Measurements from ENCODE around the gene CAMTA2. TPM values are rescaled to one million over a fixed set of nuclear protein-coding genes. Genes with fewer than 3 reads are reported as not detected.

Gene CAMTA2
- total and polyA plus RNA-seq, 2 experiments from 2014 or later: 4.4 to 8.7 TPM

DNA sequence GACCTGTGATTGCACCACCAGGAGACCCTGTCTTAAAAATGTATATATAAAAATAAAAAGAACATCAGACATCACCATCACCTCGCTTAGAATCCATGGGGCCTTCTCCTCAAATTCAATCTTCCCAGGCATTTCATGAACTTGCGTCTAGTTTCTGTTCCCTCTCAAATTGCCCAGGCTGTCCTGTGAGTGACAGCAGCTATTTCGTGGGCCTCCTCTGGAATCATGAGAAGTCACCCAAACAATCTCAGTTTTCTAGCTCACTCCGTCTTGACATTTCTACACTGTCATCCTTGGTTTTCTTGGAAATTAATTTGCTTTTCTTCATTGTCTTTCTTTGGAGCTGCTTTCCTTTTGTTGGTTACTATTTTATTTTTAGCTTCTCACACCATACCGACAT, 40.4 kb upstream of the CAMTA2 start:
- no peaks in the 10 kb centered on the region; the same call in 1 of the 2 replicates for H3K27me3 ChIP-seq (ENCODE audit: insufficient read depth)
- H3K4me2 ChIP-seq: no peak overlapping the region
- H3K4me3 ChIP-seq: no peak overlapping the region
- DNase-seq (ENCODE audit: low spot score) (no peak), ATAC-seq (no peak)
- H3K4me3 Mint-ChIP-seq: no peak overlapping the region
- H3K9me3 Mint-ChIP-seq: no peaks in the 10 kb centered on the region; the same call in 2 of the 3 replicates
- peaks cover 11% of the 10 kb centered on the region for H3K36me3 Mint-ChIP-seq (ENCODE audit: low read depth)
- H3K4me1 Mint-ChIP-seq: peaks cover 3% of the 10 kb centered on the region
- H3K27me3 Mint-ChIP-seq (ENCODE audit: insufficient read depth, low read depth, poor library complexity): peaks cover 8% of the 10 kb centered on the region
- H3F3A ChIP-seq (replicated peaks; ENCODE audit: low read depth): 0 out of 2 replicates have a peak, but pooled peaks cover 5% of the 10 kb centered on the region
- H3K79me2 ChIP-seq (replicated peaks; ENCODE audit: insufficient read depth): no peaks in the 10 kb centered on the region
- H2AFZ ChIP-seq: no peak overlapping the region
- H3K27ac Mint-ChIP-seq: no peak overlapping the region
- H3K36me3 ChIP-seq (ENCODE audit: insufficient read depth): 0 out of 2 replicates have a peak, but pooled peaks cover under 1% of the 10 kb centered on the region
- H3K27ac ChIP-seq (ENCODE audit: low read depth): no peak overlapping the region
- no peaks in the 10 kb centered on the region for H3K9me2 ChIP-seq (ENCODE audit: insufficient read depth)
- no peaks in the 10 kb centered on the region for H3K4me1 ChIP-seq (ENCODE audit: insufficient read depth)
- no peak for TF ChIP-seq CTCF (conservative IDR thresholded peaks at IDR 0.05; ENCODE audit: low read depth in 2 of 2)
- TF ChIP-seq ZNF114 (CRISPR knock-in tag; IDR thresholded peaks at IDR 0.05): no peak
- no peak for TF ChIP-seq NANOG (IDR thresholded peaks at IDR 0.05; ENCODE audit: borderline replicate concordance)
- no peak for TF ChIP-seq ZNF331 (CRISPR knock-in tag; IDR thresholded peaks at IDR 0.05; ENCODE audit: low read depth)
- TF ChIP-seq, protein P1, sequence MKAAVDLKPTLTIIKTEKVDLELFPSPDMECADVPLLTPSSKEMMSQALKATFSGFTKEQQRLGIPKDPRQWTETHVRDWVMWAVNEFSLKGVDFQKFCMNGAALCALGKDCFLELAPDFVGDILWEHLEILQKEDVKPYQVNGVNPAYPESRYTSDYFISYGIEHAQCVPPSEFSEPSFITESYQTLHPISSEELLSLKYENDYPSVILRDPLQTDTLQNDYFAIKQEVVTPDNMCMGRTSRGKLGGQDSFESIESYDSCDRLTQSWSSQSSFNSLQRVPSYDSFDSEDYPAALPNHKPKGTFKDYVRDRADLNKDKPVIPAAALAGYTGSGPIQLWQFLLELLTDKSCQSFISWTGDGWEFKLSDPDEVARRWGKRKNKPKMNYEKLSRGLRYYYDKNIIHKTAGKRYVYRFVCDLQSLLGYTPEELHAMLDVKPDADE (IDR thresholded peaks at IDR 0.05): no peak
- no peak for TF ChIP-seq EZH2 (IDR thresholded peaks at IDR 0.05; ENCODE audit: low read depth, unreplicated experiment)
- TF ChIP-seq JUNB (IDR thresholded peaks at IDR 0.05; ENCODE audit: unreplicated experiment): no peak
- TF ChIP-seq STAT1 (IDR thresholded peaks at IDR 0.05; ENCODE audit: unreplicated experiment): no peak
- TF ChIP-seq, protein P2, sequence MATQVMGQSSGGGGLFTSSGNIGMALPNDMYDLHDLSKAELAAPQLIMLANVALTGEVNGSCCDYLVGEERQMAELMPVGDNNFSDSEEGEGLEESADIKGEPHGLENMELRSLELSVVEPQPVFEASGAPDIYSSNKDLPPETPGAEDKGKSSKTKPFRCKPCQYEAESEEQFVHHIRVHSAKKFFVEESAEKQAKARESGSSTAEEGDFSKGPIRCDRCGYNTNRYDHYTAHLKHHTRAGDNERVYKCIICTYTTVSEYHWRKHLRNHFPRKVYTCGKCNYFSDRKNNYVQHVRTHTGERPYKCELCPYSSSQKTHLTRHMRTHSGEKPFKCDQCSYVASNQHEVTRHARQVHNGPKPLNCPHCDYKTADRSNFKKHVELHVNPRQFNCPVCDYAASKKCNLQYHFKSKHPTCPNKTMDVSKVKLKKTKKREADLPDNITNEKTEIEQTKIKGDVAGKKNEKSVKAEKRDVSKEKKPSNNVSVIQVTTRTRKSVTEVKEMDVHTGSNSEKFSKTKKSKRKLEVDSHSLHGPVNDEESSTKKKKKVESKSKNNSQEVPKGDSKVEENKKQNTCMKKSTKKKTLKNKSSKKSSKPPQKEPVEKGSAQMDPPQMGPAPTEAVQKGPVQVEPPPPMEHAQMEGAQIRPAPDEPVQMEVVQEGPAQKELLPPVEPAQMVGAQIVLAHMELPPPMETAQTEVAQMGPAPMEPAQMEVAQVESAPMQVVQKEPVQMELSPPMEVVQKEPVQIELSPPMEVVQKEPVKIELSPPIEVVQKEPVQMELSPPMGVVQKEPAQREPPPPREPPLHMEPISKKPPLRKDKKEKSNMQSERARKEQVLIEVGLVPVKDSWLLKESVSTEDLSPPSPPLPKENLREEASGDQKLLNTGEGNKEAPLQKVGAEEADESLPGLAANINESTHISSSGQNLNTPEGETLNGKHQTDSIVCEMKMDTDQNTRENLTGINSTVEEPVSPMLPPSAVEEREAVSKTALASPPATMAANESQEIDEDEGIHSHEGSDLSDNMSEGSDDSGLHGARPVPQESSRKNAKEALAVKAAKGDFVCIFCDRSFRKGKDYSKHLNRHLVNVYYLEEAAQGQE (IDR thresholded peaks at IDR 0.05; ENCODE audit: unreplicated experiment): no peak
- no peak for TF ChIP-seq POLR2AphosphoS5 (IDR thresholded peaks at IDR 0.05; ENCODE audit: low read depth)
- no peak for TF ChIP-seq ZNF462 (CRISPR knock-in tag; IDR thresholded peaks at IDR 0.05)
- TF ChIP-seq CREB1 (CRISPR knock-in tag; IDR thresholded peaks at IDR 0.05; ENCODE audit: low read depth): no peak
- no peak for TF ChIP-seq EZH2phosphoT487 (IDR thresholded peaks at IDR 0.05; ENCODE audit: unreplicated experiment)
- H4K20me1 ChIP-seq (replicated peaks; ENCODE audit: insufficient read depth): no peaks in the 10 kb centered on the region

All from GM23338 (cell line).